GM18907 (cell line): Measurements from ENCODE around the gene SFMBT2.
"Not testable (repeated sequence)": the region's sequence is repeated elsewhere in the genome, so short reads cannot be mapped to it uniquely, and the experiment has no call there.

ENCODE experiments used
- ATAC-seq: cut with Tn5 transposase; IDR thresholded peaks from one replicate; pipeline ENCODE4 v1.9.1; 2021; ENCODE audit warnings: mild to moderate bottlenecking, moderate library complexity; ENCODE audit not compliant: unreplicated experiment

The SFMBT2 gene

DNA sequence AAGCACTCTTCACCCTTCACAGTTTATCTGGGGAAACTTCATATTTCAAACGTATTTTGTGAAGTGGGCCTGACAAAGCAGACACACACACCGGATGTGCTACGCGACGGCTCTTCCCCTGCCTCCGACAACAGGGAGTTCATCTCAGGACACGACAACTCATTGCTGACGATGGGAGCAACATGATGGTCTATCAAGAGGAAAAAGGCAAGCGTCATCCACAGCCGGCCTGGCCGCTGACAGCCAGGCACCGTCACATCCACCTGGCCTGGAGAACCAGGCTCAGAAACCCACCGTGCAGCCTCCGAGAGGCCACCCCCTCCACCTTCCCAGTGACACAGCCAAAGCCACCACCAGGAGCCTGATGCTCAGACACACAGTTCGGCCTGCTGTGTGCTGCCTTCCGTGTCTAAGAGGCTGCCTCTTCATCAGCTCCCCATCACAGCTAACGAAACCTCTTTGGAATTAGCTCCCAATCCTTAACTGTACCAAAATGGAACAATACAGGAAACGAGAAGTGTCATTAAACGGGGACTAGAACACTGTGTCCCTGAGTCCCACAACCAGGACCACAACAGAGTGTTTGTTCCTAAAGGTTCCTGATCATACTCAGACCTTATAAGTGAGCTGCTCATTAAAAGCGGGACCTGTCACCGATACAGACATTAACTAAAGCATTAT lies 76.7 kb downstream of the SFMBT2 start:
- ATAC-seq: no peak

GRCh38 chr10:7329219-7329618 lies 81.6 kb downstream of the SFMBT2 start:
- ATAC-seq: no peak

GRCh38 chr10:7327885-7328284 lies 82.9 kb downstream of the SFMBT2 start:
- no peak for ATAC-seq

DNA sequence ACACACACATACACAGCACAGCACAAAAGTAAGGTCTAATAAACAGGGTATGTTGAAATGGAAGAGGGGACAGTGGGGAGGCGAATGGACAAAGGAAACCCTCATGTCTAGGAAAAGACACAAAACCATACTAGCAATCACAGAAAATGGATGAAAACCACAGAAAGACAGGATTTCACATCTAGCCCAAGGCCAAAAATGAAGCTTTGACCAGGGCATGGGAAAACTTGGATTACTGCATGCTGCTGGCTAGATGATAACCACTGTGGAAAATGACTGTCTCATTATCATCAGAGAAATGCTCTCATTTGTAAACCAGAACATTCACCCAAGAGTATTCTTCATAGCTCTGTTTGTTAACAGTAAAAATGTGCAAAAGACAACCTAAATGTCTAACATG lies 88.2 kb downstream of the SFMBT2 start:
- ATAC-seq: no peak

- no peak for ATAC-seq
These were observed 90.8 kb downstream of the SFMBT2 start for GRCh38 chr10:7320072-7320471.

- no peak for ATAC-seq
These were observed 91.2 kb downstream of the SFMBT2 start for GRCh38 chr10:7319632-7320031.

DNA sequence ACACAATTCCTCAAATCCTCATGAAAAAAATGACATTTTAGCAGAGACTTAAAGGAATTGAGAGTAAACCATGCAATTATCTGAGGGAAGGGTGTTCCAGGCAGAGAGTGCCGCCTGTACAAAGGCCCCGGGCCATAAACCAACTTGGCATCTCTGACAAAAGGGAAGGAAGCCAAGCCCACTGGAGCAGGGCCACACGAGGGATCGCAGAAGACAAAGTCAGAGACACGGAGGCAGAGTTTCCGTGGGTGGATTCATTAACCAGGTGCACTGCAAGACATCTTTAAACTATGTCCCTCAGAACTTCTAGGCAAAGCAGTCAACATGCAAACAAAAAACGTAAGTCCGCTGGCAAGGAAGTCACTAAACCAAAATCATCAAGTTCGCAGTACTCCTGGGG lies 92.0 kb downstream of the SFMBT2 start:
- peak; percentile 43 for ATAC-seq

- ATAC-seq: peak; percentile 51
These were observed 92.9 kb downstream of the SFMBT2 start for GRCh38 chr10:7317786-7318446.

DNA sequence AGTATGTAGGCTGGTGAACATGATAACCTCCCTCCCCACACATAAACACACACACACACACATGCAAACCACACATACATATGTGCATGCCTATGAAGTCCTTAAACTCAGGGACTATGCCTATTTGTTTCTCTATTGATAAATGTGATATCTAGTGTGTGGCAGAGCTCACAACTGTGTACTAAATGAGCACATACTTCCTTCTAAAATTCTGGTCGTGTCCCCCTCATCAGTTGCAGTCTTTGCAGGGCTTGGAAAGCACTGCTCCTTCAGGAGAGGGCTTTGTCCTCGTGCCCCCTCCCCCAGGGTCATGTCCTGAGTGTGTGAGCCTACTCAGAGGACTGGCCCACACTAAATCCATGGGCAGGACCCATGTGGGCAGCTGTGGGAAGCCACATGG lies 94.0 kb downstream of the SFMBT2 start:
- ATAC-seq: no peak

- no peak for ATAC-seq
These were observed 94.9 kb downstream of the SFMBT2 start for GRCh38 chr10:7315906-7316305.

GRCh38 chr10:7314170-7314569 lies 96.7 kb downstream of the SFMBT2 start:
- ATAC-seq: no peak

DNA sequence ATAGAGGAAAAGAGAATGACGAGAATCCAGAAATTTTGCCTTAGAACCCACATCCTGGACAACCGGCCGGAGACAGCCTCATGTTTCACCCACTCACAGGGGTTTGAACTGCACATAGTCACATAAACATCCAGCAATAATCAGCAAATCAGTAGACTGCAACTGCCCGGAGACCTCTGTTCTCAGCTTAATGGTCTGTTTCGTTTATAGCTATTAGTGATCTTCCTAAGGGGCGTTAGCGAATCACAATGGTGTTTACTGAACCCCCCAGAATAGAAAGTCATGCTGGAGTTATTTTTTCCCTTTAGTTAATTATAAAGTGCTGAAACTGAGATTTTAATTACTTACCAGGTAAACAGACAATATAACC lies 98.4 kb downstream of the SFMBT2 start:
- no peak for ATAC-seq

GRCh38 chr10:7311850-7312487 lies 98.9 kb downstream of the SFMBT2 start:
- ATAC-seq: not testable (repeated sequence)

DNA sequence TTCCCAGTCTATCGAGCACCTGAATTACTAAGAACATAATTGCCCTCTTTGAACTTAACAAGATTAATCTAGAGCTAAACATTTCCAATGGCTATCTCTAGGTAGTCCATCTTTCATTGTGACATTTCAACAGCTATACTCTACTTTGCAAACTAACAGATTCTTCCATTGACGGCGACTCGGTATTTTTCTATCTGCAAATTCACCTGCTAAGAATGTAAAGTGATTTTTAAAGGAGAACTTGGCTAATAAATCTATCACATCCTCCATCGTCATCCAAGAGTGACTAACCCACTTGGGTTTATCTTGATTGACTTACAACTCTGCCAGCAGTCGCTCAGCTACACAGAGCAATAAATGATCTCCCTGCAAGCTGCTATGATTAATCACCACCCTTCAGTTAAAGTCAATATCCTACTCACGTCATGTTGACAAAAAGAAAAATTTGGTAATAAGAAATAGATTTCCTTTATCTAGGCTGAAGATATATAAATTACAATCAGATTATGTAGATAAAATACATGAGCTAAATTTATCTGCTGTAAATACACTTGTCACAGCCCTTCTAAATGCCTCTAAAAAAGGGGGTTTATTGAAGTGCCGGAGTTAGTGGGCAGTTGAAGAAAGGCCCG lies 99.5 kb downstream of the SFMBT2 start:
- no peak for ATAC-seq

GRCh38 chr10:7310076-7310475 lies 100.8 kb downstream of the SFMBT2 start:
- no peak for ATAC-seq

GRCh38 chr10:7308826-7309225 lies 102.0 kb downstream of the SFMBT2 start:
- ATAC-seq: no peak

DNA sequence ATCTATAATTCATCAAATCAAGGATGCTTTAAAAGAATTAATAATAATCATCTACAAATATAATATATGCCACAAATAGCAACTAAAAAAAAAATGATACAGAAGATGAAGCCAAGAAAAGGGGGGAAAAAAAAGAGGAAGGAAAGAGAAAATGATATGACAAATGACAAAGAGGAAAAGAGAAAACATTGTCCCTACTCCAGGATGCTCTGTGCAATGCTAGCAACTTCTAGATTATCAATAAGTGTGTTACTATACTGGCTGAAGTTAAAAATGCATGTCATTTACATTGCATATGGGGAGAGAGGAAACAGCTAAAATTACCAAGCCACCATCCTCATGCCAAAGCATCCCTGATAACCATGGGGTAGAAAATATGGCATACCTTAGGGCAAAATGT lies 104.2 kb downstream of the SFMBT2 start:
- ATAC-seq: no peak

- ATAC-seq: peak; percentile 64
These were observed 104.7 kb downstream of the SFMBT2 start for GRCh38 chr10:7306147-7306546.

DNA sequence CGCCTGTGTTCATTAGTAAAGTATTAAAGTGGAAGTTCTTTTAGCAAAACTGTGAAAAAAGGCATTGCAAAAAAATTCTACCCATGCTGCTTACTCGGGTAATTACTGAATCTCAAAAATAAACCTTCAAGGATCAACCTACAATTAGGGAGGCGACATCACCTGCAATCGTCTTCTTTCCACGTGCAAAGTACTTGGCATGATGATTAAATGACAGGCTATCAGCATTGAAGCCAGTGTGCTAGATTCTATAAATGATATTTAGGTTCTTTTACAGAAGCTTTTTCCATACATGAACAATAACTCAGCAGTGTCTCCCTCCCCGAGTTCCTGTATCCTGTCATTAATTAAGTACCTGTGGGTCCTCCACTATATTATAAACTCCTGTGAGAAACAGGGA lies 105.8 kb downstream of the SFMBT2 start:
- ATAC-seq: no peak

- ATAC-seq: no peak
These were observed 106.7 kb downstream of the SFMBT2 start for GRCh38 chr10:7304110-7304509.

DNA sequence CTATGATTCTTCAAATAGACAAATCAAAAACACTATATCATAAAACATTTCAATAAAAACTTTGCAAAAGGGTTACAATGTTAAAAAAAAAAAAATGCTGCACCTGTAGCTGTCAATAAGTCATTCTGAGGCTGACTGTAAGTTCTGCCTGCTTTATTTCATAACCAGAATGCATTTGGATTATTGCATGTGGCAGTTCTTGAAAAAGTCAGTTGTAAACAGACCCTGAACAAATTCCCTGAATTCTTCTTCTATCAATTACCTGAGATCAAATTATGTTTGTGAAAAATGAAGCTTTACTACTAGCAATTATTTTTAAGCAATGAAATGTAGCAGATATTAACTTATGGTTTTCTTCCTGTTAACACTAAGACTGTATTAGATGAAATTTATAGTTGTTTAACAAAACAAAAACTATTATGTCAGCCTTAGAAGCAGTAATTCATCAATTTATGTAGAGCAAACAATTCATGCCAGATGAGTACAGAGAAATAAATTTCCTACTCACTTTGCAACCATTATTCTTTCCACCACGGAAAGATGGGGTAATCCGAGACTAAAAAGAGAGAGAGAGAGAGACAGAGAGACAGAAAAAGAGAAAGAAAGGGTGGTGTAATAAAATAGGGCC lies 107.8 kb downstream of the SFMBT2 start:
- ATAC-seq: no peak
